A549 (cell line): ENCODE results near the gene RBM26. TPM values are rescaled to one million over a fixed set of nuclear protein-coding genes. Genes with fewer than 3 reads are reported as not detected.

Experiments used
- ATAC-seq, 2 experiments: fragments of 200-7000 bp in 1 of 2; fragments of >200 bp in 1 of 2; cut with Nextera tagmentation in 1 of 2; cut with Tn5 transposase in 1 of 2; 3 replicates each; pipeline versions ENCODE4 v1.8.0 to v1.9.1; 2018 to 2020; ENCODE audit warnings: mild to moderate bottlenecking in 1 of 2, moderate library complexity in 1 of 2
- CTCF ChIA-PET: fragments of 300-600 bp; sonication (Branson Sonifier 250); formaldehyde crosslinking; extraction: SDS; loops from one replicate; lab custom pipeline; 2021; ENCODE audit warnings: antibody characterized with exemption, inconsistent platforms; lab: Yijun Ruan, JAX
- POLR2A ChIA-PET: fragments of 350-600 bp; formaldehyde crosslinking; extraction: SDS; loops from one replicate; lab custom pipeline; 2021; ENCODE audit warnings: antibody characterized with exemption, inconsistent platforms; lab: Yijun Ruan, JAX
- DNase-seq, 2 experiments: peaks; one replicate each; pipeline versions ENCODE4 v3.0.0 to v3.0.0-alpha.2; 2011 to 2016; ENCODE audit warnings: low read depth in 1 of 2, low spot score in 1 of 2
- FAIRE-seq: peaks from 2 replicates; lab custom pipeline; 2011; peaks lifted over from hg19 to GRCh38; lab: Jason Lieb, UNC
- H3K27ac ChIP-seq, 2 experiments: fragments of >200 bp; sonication (Bioruptor Twin); formaldehyde crosslinking; 3 replicates each; pipeline ENCODE4 v1.5.1; 2016 to 2017
- H3K4me1 ChIP-seq: fragments of >200 bp; sonication (Bioruptor Twin); formaldehyde crosslinking; 3 replicates; pipeline ENCODE4 v1.6.1; 2016
- H3K4me2 ChIP-seq: fragments of >200 bp; sonication (Bioruptor Twin); formaldehyde crosslinking; 3 replicates; pipeline ENCODE4 v1.6.1; 2016
- H3K4me3 ChIP-seq: fragments of >200 bp; sonication (Bioruptor Twin); formaldehyde crosslinking; 3 replicates; pipeline ENCODE4 v1.5.1; 2016
- H3K9me3 ChIP-seq: fragments of >200 bp; sonication (Bioruptor Twin); formaldehyde crosslinking; 3 replicates; pipeline ENCODE4 v1.6.1; 2016
- CBX2 ChIP-seq: fragments of 200-600 bp; sonication (generic); IDR thresholded peaks from 2 replicates; pipeline ENCODE4 v1.6.1; 2016; ENCODE audit warnings: low read depth, mild to moderate bottlenecking, borderline replicate concordance
- CBX8 ChIP-seq: fragments of 200-600 bp; sonication (generic); IDR thresholded peaks from 2 replicates; pipeline ENCODE4 v1.6.1; 2016
- CEBPB ChIP-seq, 2 experiments: fragments of >200 bp in 1 of 2; sonication (Bioruptor Twin) in 1 of 2; formaldehyde crosslinking in 1 of 2; IDR thresholded peaks; 2 replicates each; pipeline ENCODE4 v1.6.1; 2012 to 2016
- CHD2 ChIP-seq: fragments of 150-350 bp; IDR thresholded peaks from 2 replicates; pipeline ENCODE4 v1.6.1; 2014; ENCODE audit warnings: low read length; ENCODE audit not compliant: partially characterized antibody
- CHD4 ChIP-seq: fragments of 200-600 bp; sonication (generic); IDR thresholded peaks from 2 replicates; pipeline ENCODE4 v1.6.1; 2016; ENCODE audit warnings: antibody characterized with exemption, mild to moderate bottlenecking, borderline replicate concordance
- EHF ChIP-seq: fragments of 250-450 bp; sonication (Bioruptor Pico); IDR thresholded peaks from 2 replicates; pipeline ENCODE4 v1.5.0; 2020; ENCODE audit warnings: mild to moderate bottlenecking
- EP300 ChIP-seq, 2 experiments: fragments of >200 bp; sonication (Bioruptor Twin); formaldehyde crosslinking; IDR thresholded peaks; 2 replicates in 1 of 2; 3 replicates in 1 of 2; pipeline ENCODE4 v1.6.1; 2016 to 2017
- ESRRA ChIP-seq: fragments of 150-350 bp; IDR thresholded peaks from 2 replicates; pipeline ENCODE4 v1.6.1; 2014; ENCODE audit warnings: mild to moderate bottlenecking, low read length, borderline replicate concordance
- GATA3 ChIP-seq: IDR thresholded peaks from 2 replicates; pipeline ENCODE4 v1.6.1; 2012; ENCODE audit warnings: borderline replicate concordance
- HOXB13 ChIP-seq: fragments of 250-450 bp; sonication (Bioruptor Pico); IDR thresholded peaks from 2 replicates; pipeline ENCODE4 v1.5.0; 2020; ENCODE audit warnings: low read depth, mild to moderate bottlenecking, moderate library complexity
- HOXB5 ChIP-seq: fragments of 250-450 bp; sonication (Bioruptor Pico); IDR thresholded peaks from 2 replicates; pipeline ENCODE4 v1.5.0; 2020; ENCODE audit warnings: mild to moderate bottlenecking, moderate library complexity
- JUNB ChIP-seq: fragments of >200 bp; sonication (Bioruptor Twin); formaldehyde crosslinking; IDR thresholded peaks from 2 replicates; pipeline ENCODE4 v1.6.1; 2016
- MAFK ChIP-seq: fragments of 450-650 bp; IDR thresholded peaks from 2 replicates; pipeline ENCODE4 v1.6.1; 2014; ENCODE audit not compliant: partially characterized antibody
- NFE2L2 ChIP-seq: fragments of 150-350 bp; conservative IDR thresholded peaks from 2 replicates; pipeline ENCODE4 v1.6.1; 2014; ENCODE audit warnings: low read length
- NR3C1 ChIP-seq: fragments of >200 bp; sonication (Bioruptor Twin); formaldehyde crosslinking; IDR thresholded peaks from 3 replicates; pipeline ENCODE4 v1.6.1; 2017
- PHF8 ChIP-seq: fragments of 200-600 bp; sonication (generic); IDR thresholded peaks from 2 replicates; pipeline ENCODE4 v1.6.1; 2016; ENCODE audit warnings: low read depth, mild to moderate bottlenecking, antibody characterized with exemption, moderate library complexity, borderline replicate concordance
- POLR2AphosphoS2 ChIP-seq: conservative IDR thresholded peaks from 2 replicates; pipeline ENCODE4 v1.6.1; 2012; ENCODE audit warnings: low read length, improper control_type of control experiment, inconsistent platforms
- RARB ChIP-seq: fragments of 250-450 bp; sonication (Bioruptor Pico); IDR thresholded peaks from 2 replicates; pipeline ENCODE4 v1.8.0; 2021; ENCODE audit warnings: mild to moderate bottlenecking, moderate library complexity
- RFX5 ChIP-seq: fragments of 450-650 bp; IDR thresholded peaks from 2 replicates; pipeline ENCODE4 v1.7.1; 2014; ENCODE audit warnings: antibody characterized with exemption, mild to moderate bottlenecking, moderate library complexity
- RNF2 ChIP-seq: fragments of 200-600 bp; sonication (generic); IDR thresholded peaks from 2 replicates; pipeline ENCODE4 v1.6.1; 2016; ENCODE audit warnings: low read depth, mild to moderate bottlenecking, antibody characterized with exemption, moderate library complexity, borderline replicate concordance
- ZC3H11A ChIP-seq: fragments of 450-650 bp; IDR thresholded peaks from 2 replicates; pipeline ENCODE4 v1.6.1; 2014; ENCODE audit warnings: antibody characterized with exemption, mild to moderate bottlenecking
- ZSCAN20 ChIP-seq: fragments of 250-450 bp; sonication (Bioruptor Pico); IDR thresholded peaks from 2 replicates; pipeline ENCODE4 v1.8.0; 2022; ENCODE audit warnings: mild to moderate bottlenecking, moderate library complexity
- WGBS: methylation state at CpG from one replicate; pipeline ENCODE4 v1.1.6; 2017; ENCODE audit errors: missing lambda C conversion rate; 5-methylcytosine and 5-hydroxymethylcytosine counted together
- polyA plus RNA-seq, 4 experiments: library from polyadenylated mRNA; depleted of rRNA in 3 of 4; stranded (reverse); fragments of >200 nt; fragmentation: RNase III in 1 of 4; extraction: RNeasy Plus Mini Kit Qiagen cat#74134 plus additional on column Dnase treatment in 1 of 4; gene quantifications; 2 replicates in 3 of 4; 3 replicates in 1 of 4; pipeline ENCODE4 v1.2.3, GENCODE V29; 2011 to 2017
- TF ChIP-seq, protein P1 (sequence below): fragments of >200 bp; sonication (Bioruptor Twin); formaldehyde crosslinking; IDR thresholded peaks from 2 replicates; pipeline ENCODE4 v1.6.1; 2016
- TF ChIP-seq, protein P2 (sequence below): fragments of 150-350 bp; IDR thresholded peaks from 2 replicates; pipeline ENCODE4 v1.6.1; 2014; ENCODE audit warnings: low read depth, mild to moderate bottlenecking, low read length
- TF ChIP-seq, protein P3 (sequence below): fragments of >200 bp; sonication (Bioruptor Twin); formaldehyde crosslinking; IDR thresholded peaks from 3 replicates; pipeline ENCODE4 v1.5.1; 2016
- TF ChIP-seq, protein P4 (sequence below): fragments of 250-450 bp; sonication (Bioruptor Pico); IDR thresholded peaks from 2 replicates; pipeline ENCODE4 v1.5.0; 2020; ENCODE audit warnings: low read depth, mild to moderate bottlenecking, moderate library complexity
- TF ChIP-seq, protein P5 (sequence below): fragments of >200 bp; sonication (Bioruptor Twin); formaldehyde crosslinking; IDR thresholded peaks from 3 replicates; pipeline ENCODE4 v1.6.1; 2016
- TF ChIP-seq, protein P6 (sequence below): IDR thresholded peaks from 2 replicates; pipeline ENCODE4 v1.6.1; 2012; ENCODE audit warnings: low read depth, borderline replicate concordance

The RBM26 gene
- polyA plus RNA-seq, 2 of the 4 experiments (the other 2 are of a cell fraction): 29.5 to 29.7 TPM

DNA sequence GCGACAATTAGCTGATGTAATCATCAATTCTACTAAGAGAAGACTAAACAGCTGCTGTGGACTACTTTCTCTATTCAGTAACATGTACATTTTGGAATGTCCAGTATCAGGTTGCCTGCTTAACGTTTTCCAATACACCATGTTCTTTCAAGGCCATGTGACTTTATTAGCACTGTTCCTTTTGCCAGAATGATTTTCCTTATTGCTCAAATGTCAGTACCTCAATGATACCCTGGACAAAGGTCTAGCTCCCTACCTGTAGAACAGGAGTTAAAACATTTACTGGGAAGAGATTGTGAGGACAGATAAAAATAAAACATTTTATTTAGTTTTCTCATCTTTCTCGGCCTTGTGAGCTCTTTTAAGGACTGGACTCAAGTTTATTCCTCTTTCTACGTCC, 3.8 kb upstream of the RBM26 start:
- Histone ChIP-seq H3K27ac (no peak overlapping the region), H3K4me2 (no peak overlapping the region)
- ATAC-seq: no peak
- TF ChIP-seq ZSCAN20 (CRISPR knock-in tag) (no peak), CEBPB (IDR thresholded peaks at IDR 0.05) (no peak), CHD4 (no peak), GATA3 (no peak), JUNB (no peak), ZC3H11A (no peak), CBX8 (no peak), EHF (CRISPR knock-in tag) (no peak), POLR2AphosphoS2 (no peak), NR3C1 (no peak), MAFK (no peak), NFE2L2 (no peak), RARB (CRISPR knock-in tag) (no peak), RFX5 (no peak), CBX2 (no peak), ESRRA (no peak)
- TF ChIP-seq, protein P1, sequence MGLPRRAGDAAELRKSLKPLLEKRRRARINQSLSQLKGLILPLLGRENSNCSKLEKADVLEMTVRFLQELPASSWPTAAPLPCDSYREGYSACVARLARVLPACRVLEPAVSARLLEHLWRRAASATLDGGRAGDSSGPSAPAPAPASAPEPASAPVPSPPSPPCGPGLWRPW: no peak
- TF ChIP-seq, protein P2, sequence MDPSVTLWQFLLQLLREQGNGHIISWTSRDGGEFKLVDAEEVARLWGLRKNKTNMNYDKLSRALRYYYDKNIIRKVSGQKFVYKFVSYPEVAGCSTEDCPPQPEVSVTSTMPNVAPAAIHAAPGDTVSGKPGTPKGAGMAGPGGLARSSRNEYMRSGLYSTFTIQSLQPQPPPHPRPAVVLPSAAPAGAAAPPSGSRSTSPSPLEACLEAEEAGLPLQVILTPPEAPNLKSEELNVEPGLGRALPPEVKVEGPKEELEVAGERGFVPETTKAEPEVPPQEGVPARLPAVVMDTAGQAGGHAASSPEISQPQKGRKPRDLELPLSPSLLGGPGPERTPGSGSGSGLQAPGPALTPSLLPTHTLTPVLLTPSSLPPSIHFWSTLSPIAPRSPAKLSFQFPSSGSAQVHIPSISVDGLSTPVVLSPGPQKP: no peak
- TF ChIP-seq, protein P3, sequence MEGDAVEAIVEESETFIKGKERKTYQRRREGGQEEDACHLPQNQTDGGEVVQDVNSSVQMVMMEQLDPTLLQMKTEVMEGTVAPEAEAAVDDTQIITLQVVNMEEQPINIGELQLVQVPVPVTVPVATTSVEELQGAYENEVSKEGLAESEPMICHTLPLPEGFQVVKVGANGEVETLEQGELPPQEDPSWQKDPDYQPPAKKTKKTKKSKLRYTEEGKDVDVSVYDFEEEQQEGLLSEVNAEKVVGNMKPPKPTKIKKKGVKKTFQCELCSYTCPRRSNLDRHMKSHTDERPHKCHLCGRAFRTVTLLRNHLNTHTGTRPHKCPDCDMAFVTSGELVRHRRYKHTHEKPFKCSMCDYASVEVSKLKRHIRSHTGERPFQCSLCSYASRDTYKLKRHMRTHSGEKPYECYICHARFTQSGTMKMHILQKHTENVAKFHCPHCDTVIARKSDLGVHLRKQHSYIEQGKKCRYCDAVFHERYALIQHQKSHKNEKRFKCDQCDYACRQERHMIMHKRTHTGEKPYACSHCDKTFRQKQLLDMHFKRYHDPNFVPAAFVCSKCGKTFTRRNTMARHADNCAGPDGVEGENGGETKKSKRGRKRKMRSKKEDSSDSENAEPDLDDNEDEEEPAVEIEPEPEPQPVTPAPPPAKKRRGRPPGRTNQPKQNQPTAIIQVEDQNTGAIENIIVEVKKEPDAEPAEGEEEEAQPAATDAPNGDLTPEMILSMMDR: no peak
- TF ChIP-seq, protein P4, sequence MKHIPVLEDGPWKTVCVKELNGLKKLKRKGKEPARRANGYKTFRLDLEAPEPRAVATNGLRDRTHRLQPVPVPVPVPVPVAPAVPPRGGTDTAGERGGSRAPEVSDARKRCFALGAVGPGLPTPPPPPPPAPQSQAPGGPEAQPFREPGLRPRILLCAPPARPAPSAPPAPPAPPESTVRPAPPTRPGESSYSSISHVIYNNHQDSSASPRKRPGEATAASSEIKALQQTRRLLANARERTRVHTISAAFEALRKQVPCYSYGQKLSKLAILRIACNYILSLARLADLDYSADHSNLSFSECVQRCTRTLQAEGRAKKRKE (CRISPR knock-in tag): no peak
- TF ChIP-seq, all 56 proteins: peak for 0
- CTCF ChIA-PET: interaction anchor here (1.3 to 1.5 kb wide), 2 partner anchors 14 to 132 kb away, joined by 4 to 5 read pairs; no protein-coding TSS in a partner anchor
- Histone ChIP-seq H3K9me3 (no peaks in the 10 kb centered on the region), H3K4me1 (peaks cover 8% of the 10 kb centered on the region), H3K4me3 (no peak overlapping the region)
- DNase-seq: no peak
- POLR2A ChIA-PET: no interaction called here
- FAIRE-seq: no peak
- WGBS: 94% methylated on average over 4 of the region's 4 CpGs

DNA sequence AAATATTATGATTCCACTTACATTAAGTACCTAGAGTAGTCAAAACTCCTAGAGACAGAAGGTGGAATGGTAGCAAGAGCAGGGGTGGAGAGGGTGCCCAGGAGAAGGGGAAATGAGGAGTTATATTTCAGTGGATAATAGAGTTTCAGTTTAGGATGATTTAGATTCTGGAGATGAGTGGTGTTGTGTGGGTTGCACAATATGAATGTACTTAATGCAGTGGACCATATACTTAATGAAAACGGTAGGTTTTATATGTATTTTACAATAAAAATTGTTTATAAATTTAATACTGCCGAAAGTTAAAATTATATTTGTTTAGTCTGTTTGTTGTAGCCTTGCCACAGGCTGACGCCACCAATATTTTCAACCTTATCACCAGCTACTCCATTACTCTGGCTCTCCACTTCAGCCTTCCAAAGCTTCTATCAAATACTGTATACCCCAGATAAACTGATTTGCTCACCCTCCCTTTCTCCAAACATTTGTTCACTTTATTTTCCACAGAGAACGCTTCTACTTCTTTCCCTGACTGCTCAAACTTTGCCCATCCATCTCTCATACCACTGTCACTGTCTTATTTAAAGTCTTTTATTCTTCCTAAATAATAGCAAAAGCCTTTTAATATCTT, 1.4 kb upstream of the RBM26 start:
- Histone ChIP-seq H3K4me2 (peak overlapping the region; percentile 78), H3K27ac (peak overlapping the region in 1 of 2 experiments; percentile 12; a peak in 2 of 6 replicates), H3K9me3 (no peaks in the 10 kb centered on the region), H3K4me1 (peaks cover 25% of the 10 kb centered on the region), H3K4me3 (peak overlapping the region; percentile 82; the same call in 1 of the 3 replicates)
- WGBS: 86% methylated on average over 4 of the region's 4 CpGs
- DNase-seq (no peak), FAIRE-seq (no peak), ATAC-seq (no peak)
- ChIA-PET POLR2A (no interaction called here), CTCF (interaction anchor here (0.8 kb wide), 1 partner anchor 134 kb away, joined by 4 read pairs; no protein-coding TSS in a partner anchor)
- TF ChIP-seq CHD2 (no peak), HOXB5 (CRISPR knock-in tag) (no peak), ZSCAN20 (CRISPR knock-in tag) (no peak), CEBPB (IDR thresholded peaks at IDR 0.05) (no peak), HOXB13 (no peak), GATA3 (no peak), POLR2AphosphoS2 (no peak), EP300 (IDR thresholded peaks at IDR 0.05) (no peak), RNF2 (no peak), PHF8 (no peak), RARB (CRISPR knock-in tag) (no peak)
- TF ChIP-seq, protein P5, sequence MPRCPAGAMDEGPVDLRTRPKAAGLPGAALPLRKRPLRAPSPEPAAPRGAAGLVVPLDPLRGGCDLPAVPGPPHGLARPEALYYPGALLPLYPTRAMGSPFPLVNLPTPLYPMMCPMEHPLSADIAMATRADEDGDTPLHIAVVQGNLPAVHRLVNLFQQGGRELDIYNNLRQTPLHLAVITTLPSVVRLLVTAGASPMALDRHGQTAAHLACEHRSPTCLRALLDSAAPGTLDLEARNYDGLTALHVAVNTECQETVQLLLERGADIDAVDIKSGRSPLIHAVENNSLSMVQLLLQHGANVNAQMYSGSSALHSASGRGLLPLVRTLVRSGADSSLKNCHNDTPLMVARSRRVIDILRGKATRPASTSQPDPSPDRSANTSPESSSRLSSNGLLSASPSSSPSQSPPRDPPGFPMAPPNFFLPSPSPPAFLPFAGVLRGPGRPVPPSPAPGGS: no peak
- TF ChIP-seq, protein P6, sequence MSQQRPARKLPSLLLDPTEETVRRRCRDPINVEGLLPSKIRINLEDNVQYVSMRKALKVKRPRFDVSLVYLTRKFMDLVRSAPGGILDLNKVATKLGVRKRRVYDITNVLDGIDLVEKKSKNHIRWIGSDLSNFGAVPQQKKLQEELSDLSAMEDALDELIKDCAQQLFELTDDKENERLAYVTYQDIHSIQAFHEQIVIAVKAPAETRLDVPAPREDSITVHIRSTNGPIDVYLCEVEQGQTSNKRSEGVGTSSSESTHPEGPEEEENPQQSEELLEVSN: no peak
- TF ChIP-seq, protein P1: no peak
